ENCODE measurements around the gene C18orf63.
"Not testable (repeated sequence)": the region's sequence is repeated elsewhere in the genome, so short reads cannot be mapped to it uniquely, and the experiment has no call there.

The C18orf63 gene

GRCh38 chr18:74326791-74327190, 11.2 kb downstream of the C18orf63 start:
- not testable (repeated sequence) for DNase-seq (ENCODE audit: low read depth in 3 of 3)

- DNase-seq (ENCODE audit: low read depth in 3 of 3) = no peak
Measured at GRCh38 chr18:74328206-74328605, 12.6 kb downstream of the C18orf63 start.

DNA sequence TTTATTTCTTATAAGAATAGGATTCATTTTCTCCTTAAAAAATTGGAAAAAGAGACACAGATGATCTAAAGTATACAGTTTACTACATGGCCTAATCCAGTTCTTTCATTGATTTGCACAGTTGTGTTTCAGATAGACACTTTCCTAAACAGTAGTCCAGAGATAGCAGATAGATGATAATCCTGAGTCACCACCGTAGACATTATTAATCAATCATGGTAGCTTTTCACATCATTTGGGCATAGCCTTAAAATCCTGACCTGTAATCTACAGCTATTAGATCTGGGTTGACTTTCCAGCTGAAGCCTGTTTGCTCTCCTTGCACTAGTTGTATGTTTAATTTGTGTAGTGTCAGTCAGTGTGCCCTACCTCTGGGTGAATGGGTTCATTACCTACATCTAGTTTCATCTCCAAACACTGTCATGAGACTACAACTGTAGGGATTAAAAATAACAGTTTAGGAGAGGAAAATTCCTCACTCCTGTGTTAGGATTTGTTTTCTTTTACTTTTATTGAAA, 14.1 kb downstream of the C18orf63 start:
- DNase-seq (ENCODE audit: low read depth in 3 of 3) = no peak

DNA sequence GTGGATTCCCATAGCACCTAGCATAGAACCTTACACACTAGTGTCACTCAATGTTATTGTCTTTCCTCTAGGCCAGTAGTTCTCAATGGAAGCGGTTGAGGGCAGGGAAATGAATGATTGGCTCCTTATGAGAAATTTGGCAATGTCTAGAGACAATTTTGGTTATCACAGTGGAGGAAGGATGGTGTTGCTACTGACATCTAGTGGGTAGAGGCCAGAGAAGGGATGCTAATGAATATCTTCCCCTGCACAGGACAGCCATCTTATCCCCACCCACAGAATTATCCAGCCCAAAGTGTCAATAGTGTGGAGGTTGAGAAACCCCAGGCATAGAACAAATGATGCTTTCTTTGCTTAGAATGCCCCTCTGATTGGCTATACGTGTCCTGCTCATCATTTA, 15.8 kb downstream of the C18orf63 start:
- no peak for DNase-seq (ENCODE audit: low read depth in 3 of 3)

GRCh38 chr18:74333091-74333490, 17.5 kb downstream of the C18orf63 start:
- DNase-seq (ENCODE audit: low read depth in 3 of 3) = no peak

- DNase-seq (ENCODE audit: low read depth in 3 of 3) = no peak
Measured at GRCh38 chr18:74334242-74334893, 18.7 kb downstream of the C18orf63 start.

DNA sequence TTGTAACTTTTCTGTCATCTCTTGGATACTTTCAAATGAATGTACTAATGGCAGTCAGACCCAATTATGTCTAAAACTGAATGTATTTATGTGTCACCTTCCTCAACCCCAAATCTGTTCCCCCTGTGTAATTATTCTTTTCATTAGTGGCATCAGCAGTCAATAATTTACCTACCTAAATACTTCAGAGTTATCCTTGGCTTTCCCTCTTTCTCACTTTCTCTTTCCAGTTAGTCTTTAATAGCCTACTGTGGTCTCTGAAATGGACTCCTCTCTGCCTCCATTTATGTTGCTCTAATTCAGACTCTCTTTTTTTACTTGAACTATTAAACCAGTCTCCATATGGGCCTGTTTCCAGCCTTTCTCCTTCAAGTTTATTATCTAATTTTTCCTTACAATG, 21.0 kb downstream of the C18orf63 start:
- DNase-seq (ENCODE audit: low read depth in 3 of 3) = no peak

GRCh38 chr18:74337155-74337911, 21.7 kb downstream of the C18orf63 start:
- DNase-seq (ENCODE audit: low read depth in 3 of 3) = no peak

DNA sequence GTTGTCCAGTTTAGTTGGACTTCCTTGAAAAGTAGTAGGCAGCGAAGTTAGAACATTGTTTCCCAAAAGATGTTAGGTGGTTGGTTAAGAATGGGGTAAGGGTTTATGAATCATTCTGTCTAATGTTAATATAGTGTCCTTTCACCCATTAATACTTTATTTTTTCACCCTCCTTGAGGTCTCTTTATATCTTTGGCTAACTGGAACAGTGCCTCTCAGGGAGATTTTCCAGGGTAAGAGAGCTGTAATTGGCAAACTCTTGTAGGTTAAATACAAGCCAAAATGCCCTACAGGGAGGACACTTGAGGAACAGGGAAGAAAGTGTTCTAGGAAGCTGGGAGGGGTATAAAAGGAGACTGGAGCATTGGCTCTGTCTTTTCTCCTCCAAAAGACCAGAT, 22.3 kb downstream of the C18orf63 start:
- DNase-seq (ENCODE audit: low read depth in 3 of 3) = no peak

DNA sequence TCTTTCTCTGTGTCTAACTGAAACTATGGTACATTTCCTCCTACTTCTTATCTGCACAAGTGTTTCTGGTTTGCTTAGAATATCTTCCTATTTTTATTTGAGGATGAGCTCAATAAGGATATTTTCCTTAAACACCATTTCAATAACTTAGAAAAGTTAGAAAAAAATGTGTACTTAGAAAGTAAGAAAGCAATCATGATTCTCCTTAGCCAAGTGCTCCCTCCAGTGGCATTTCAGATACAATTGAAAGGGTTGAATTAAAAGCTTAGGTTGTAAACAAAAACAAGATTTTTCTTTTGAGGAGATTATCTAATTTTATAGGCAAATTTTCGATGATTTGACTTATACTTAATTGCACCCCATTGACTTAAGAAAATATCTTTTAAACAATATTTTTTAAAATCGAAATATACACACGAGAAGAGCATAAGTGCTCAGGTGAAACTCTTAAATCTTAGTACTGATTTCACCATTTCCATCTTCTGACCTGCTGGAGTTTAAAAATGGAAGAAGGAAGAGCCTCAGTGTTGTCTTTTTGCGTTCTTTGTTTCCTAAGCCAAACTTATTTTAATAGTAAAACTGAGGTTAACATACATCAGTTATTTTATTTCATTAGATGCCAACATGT, 26.9 kb downstream of the C18orf63 start:
- no peak for DNase-seq (ENCODE audit: low read depth in 3 of 3)

DNA sequence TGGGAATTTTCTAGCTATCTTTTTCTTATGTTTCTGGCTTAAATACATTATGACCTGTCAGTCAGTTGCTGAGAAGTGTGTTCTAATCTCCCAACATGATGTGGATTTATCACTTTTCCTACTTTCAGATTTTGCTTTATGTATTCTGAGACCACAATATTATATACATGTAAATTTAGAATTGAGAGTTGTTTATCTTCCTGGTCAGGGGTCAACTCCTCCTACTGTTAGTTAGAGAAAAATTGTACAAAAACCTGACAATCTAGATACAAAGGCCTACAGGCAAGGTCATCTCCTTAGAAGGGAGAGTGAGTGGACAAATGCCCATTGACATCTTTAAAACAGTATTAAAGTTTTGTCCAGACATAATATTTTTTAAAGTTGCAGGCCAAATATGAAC, 30.6 kb downstream of the C18orf63 start:
- DNase-seq (ENCODE audit: low read depth in 3 of 3) = no peak

DNA sequence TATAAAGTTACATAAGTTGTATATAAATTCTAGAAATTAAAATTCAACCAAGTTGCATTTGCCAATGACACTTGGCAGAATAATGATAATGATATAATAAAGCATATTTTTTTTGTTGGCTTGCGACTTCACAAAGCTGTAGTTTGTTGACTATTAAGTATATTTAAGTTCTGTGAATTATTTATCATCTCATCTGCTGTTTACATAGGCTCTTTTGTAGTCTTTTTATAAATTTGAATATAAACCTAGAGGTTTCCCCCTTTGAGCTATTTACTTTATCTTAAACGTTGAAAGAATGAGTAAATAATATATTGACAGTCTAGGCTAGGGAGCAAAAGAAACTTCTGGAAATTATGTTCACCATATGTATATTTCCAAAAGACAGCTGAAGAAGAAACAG, 32.9 kb downstream of the C18orf63 start:
- no peak for DNase-seq (ENCODE audit: low read depth in 3 of 3)

GRCh38 chr18:74351354-74351753, 35.7 kb downstream of the C18orf63 start:
- no peak for DNase-seq (ENCODE audit: low read depth in 3 of 3)

GRCh38 chr18:74353169-74353775, 37.6 kb downstream of the C18orf63 start:
- DNase-seq (ENCODE audit: low read depth in 3 of 3) = peak in 2 of 3 experiments; percentile 12 to 17

- DNase-seq (ENCODE audit: low read depth in 3 of 3) = no peak
Measured at GRCh38 chr18:74356959-74357358, 41.3 kb downstream of the C18orf63 start.

GRCh38 chr18:74360852-74361655, 45.4 kb downstream of the C18orf63 start:
- DNase-seq (ENCODE audit: low read depth in 3 of 3) = no peak

DNA sequence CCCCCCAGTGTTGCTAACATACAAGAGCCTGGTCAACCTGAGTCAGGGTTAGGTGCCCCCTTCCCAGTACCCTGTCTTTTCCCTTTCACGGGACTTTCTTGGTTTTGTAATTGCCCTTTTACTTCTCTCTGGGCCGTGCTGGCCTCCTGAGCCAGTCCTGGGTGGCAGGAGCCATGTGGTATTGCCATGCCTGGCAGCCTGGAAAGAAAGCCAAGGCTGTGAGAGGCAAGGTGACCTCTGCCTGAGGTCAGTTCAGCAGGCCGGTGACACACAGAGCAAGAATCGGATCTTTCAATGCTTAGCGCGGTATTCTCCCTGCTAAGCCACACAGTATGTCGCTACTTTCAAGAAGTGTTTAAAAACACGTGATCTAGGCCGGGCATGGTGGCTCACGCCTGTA, 52.3 kb downstream of the C18orf63 start:
- DNase-seq (ENCODE audit: low read depth in 3 of 3) = no peak

GRCh38 chr18:74368901-74369705, 53.5 kb downstream of the C18orf63 start:
- no peak for DNase-seq (ENCODE audit: low read depth in 3 of 3)

- no peak for DNase-seq (ENCODE audit: low read depth in 3 of 3)
Measured at GRCh38 chr18:74370115-74370514, 54.5 kb downstream of the C18orf63 start.

DNA sequence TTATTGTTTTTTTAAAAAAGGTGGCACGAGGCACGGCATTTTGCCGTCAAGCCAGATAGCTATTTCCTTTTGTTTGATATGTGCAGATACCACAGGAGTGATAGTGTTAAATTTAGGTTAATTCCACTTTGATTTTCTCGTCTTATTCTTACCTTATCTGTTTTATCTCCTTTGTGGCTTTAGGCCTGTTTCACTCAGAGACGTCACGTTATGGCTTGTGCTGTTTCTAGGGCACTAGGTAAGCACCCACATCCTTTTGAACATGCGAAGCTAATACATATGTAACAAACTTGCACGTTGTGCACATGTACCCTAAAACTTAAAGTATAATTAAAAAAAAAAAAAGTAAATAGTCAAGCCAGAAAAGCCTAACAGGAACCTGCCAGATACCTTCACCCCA, 57.8 kb downstream of the C18orf63 start:
- peak in 1 of 3 experiments; percentile 26 for DNase-seq (ENCODE audit: low read depth in 3 of 3)

DNA sequence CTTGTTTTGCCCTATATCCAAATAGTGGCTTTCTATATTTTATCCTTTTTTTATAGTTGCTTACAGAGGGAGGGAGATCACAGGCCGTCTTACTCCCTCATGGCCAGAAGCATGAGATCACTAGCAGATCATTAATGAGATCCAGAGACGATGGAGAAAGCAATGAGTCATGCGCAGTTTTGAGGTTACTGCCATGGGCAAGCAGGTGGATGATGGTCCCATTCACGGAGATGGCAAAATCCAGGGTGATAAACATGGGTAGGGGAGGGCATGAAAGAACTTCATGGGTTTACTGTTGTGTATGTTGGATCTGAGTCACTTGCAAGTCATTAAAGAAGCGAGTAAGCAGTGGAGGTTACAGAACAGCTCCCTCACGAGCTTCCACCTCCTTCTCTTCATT, 60.4 kb downstream of the C18orf63 start:
- no peak for DNase-seq (ENCODE audit: low read depth in 3 of 3)

Data from stimulated activated CD4-positive, alpha-beta T cell treated with anti-CD3 and anti-CD28 coated beads, TNF-alpha, amount 100 ng/mL, for 4 hours (primary cell).